MCF 10A (cell line): Measurements from ENCODE around the gene GSTT4. TPM values are rescaled to one million over a fixed set of nuclear protein-coding genes. Genes with fewer than 3 reads are reported as not detected.

ENCODE experiments used
- Bru-seq: library from RNA; stranded (reverse); fragments of 400-500 nt; gene quantifications from one replicate; lab custom pipeline; 2021; lab: Mats Ljungman, UMichigan
- BruChase-seq, 2 experiments: library from RNA; stranded (reverse); fragments of 400-500 nt; gene quantifications; one replicate each; lab custom pipeline; 2021; lab: Mats Ljungman, UMichigan
- BruUV-seq: library from RNA; stranded (reverse); fragments of 400-500 nt; replicated peaks from 2 replicates; lab custom pipeline; 2021; lab: Mats Ljungman, UMichigan
- CTCF ChIA-PET: fragments of 300-600 bp; sonication (Branson Sonifier 250); formaldehyde crosslinking; extraction: SDS; loops from one replicate; lab custom pipeline; 2021; ENCODE audit warnings: antibody characterized with exemption, inconsistent platforms; lab: Yijun Ruan, JAX
- POLR2A ChIA-PET: fragments of 300-600, 350-650 bp; sonication (Branson Sonifier 250); formaldehyde crosslinking; extraction: SDS; loops from one replicate; lab custom pipeline; 2020; ENCODE audit warnings: antibody characterized with exemption, inconsistent platforms; lab: Yijun Ruan, JAX
- DNase-seq: peaks from one replicate; pipeline ENCODE4 v3.0.0-alpha.2; 2018; ENCODE audit not compliant: unreplicated experiment
- H3K27ac Mint-ChIP-seq: one replicate; pipeline ENCODE4 v1.8.0; 2022; ENCODE audit warnings: mild to moderate bottlenecking, low read depth, mixed read lengths; ENCODE audit not compliant: unreplicated experiment
- H3K27me3 Mint-ChIP-seq: one replicate; pipeline ENCODE4 v1.8.0; 2022; ENCODE audit warnings: mixed read lengths; ENCODE audit not compliant: insufficient read depth, unreplicated experiment
- H3K36me3 Mint-ChIP-seq: one replicate; pipeline ENCODE4 v1.8.0; 2022; ENCODE audit warnings: mild to moderate bottlenecking, moderate library complexity, mixed read lengths; ENCODE audit not compliant: insufficient read depth, unreplicated experiment
- H3K4me1 Mint-ChIP-seq: one replicate; pipeline ENCODE4 v1.8.0; 2022; ENCODE audit warnings: mixed read lengths; ENCODE audit not compliant: insufficient read depth, unreplicated experiment
- H3K4me3 Mint-ChIP-seq: one replicate; pipeline ENCODE4 v1.8.0; 2022; ENCODE audit warnings: mild to moderate bottlenecking, moderate library complexity, mixed read lengths; ENCODE audit not compliant: unreplicated experiment
- H3K9me3 Mint-ChIP-seq: one replicate; pipeline ENCODE4 v1.8.0; 2022; ENCODE audit warnings: mixed read lengths; ENCODE audit not compliant: unreplicated experiment
- intact Hi-C: fragments of 100-400 bp; cut with micrococcal nuclease; formaldehyde crosslinking; loops from 2 replicates; pipeline ENCODE4 v1.14.1; 2022
- long read RNA-seq: library from polyadenylated mRNA; stranded (forward); transcript quantifications from one replicate; pipeline ENCODE4 v2.0.0, GENCODE V29; 2022
- total RNA-seq: library from RNA; stranded (reverse); gene quantifications from 2 replicates; pipeline ENCODE4 v1.2.3, GENCODE V29; 2022
- TF ChIP-seq, protein P1 (sequence below): fragments of 200-600 bp; IDR thresholded peaks from one replicate; pipeline ENCODE4 v1.8.0; 2022; ENCODE audit warnings: antibody characterized with exemption, mild to moderate bottlenecking; ENCODE audit not compliant: unreplicated experiment

The GSTT4 gene
- total RNA-seq (not detected in 2 replicates), Bru-seq, nascent RNA (not detected), BruChase-seq, experiment 1, labeled RNA remaining after a 6-hour chase (not detected), BruChase-seq, experiment 2, labeled RNA remaining after a 2-hour chase (not detected)
- long read RNA-seq = 0 reads

DNA sequence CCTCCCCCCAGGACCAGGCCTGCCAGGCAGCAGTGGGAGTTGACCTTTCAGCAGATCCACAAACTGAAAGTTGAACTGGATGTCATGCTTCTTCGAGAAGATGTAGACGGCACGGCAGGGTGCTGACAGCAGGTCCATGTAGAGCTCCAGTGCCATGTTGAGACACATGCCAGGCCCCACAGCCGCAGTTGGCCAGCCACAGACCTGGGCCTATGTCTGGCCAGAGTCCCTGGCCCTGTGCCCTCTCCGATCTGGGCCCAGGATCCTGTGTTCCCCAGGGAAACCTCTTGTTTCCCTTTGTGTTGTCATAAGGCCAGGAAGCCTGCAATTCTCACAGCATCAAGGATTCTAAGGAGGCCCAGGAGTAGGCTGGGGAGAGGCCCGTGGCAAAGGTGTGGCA lies at the start of gene GSTT4:
GSTT4 (minus strand) TSS at position 253 of the 400 bp plus-strand sequence; CDS start at position 156, 97 bp downstream.
- Mint-ChIP-seq H3K36me3 (no peaks in the 10 kb centered on the region), H3K27me3 (no peaks in the 10 kb centered on the region), H3K4me1 (no peaks in the 10 kb centered on the region), H3K9me3 (no peaks in the 10 kb centered on the region), H3K4me3 (no peak within 1 kb of the TSS), H3K27ac (no peak within 1 kb of the TSS)
- POLR2A ChIA-PET = no interaction called here
- intact Hi-C loops = no loop called here
- TF ChIP-seq, protein P1, sequence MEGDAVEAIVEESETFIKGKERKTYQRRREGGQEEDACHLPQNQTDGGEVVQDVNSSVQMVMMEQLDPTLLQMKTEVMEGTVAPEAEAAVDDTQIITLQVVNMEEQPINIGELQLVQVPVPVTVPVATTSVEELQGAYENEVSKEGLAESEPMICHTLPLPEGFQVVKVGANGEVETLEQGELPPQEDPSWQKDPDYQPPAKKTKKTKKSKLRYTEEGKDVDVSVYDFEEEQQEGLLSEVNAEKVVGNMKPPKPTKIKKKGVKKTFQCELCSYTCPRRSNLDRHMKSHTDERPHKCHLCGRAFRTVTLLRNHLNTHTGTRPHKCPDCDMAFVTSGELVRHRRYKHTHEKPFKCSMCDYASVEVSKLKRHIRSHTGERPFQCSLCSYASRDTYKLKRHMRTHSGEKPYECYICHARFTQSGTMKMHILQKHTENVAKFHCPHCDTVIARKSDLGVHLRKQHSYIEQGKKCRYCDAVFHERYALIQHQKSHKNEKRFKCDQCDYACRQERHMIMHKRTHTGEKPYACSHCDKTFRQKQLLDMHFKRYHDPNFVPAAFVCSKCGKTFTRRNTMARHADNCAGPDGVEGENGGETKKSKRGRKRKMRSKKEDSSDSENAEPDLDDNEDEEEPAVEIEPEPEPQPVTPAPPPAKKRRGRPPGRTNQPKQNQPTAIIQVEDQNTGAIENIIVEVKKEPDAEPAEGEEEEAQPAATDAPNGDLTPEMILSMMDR = no peak
- no peak for DNase-seq
- BruUV-seq = no TSS peak
- CTCF ChIA-PET = no interaction called here

DNA sequence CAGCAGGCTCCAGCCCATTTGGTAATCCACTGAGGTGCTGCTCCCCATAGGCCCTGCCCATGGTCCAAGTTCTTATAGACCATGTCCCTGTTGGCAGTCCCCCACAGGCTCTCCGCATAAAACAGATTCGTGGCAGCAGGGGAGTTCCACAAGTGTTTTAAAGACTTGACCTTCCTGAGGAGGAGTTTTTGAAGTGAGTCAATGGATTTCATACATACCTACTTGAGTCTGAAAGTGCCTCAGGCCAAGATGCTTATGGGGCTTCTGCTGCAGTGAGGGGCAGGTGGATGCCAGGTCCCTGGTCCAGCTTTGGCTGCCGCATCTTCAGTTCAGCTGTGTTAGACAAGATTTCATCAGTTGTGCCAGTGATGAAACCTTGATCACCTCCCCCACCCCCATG lies 49.1 kb upstream of the GSTT4 start:
- Mint-ChIP-seq H3K36me3 (peaks cover 70% of the 10 kb centered on the region), H3K9me3 (no peaks in the 10 kb centered on the region), H3K4me1 (peaks cover under 1% of the 10 kb centered on the region), H3K27ac (no peak overlapping the region), H3K27me3 (no peaks in the 10 kb centered on the region), H3K4me3 (no peak overlapping the region)
- CTCF ChIA-PET = interaction anchor here (0.7 kb wide), 1 partner anchor 12 kb away, joined by 3 read pairs; no protein-coding TSS in a partner anchor
- intact Hi-C loops = no loop called here
- POLR2A ChIA-PET = no interaction called here
- BruUV-seq = no TSS peak
- TF ChIP-seq, protein P1 = no peak
- no peak for DNase-seq

DNA sequence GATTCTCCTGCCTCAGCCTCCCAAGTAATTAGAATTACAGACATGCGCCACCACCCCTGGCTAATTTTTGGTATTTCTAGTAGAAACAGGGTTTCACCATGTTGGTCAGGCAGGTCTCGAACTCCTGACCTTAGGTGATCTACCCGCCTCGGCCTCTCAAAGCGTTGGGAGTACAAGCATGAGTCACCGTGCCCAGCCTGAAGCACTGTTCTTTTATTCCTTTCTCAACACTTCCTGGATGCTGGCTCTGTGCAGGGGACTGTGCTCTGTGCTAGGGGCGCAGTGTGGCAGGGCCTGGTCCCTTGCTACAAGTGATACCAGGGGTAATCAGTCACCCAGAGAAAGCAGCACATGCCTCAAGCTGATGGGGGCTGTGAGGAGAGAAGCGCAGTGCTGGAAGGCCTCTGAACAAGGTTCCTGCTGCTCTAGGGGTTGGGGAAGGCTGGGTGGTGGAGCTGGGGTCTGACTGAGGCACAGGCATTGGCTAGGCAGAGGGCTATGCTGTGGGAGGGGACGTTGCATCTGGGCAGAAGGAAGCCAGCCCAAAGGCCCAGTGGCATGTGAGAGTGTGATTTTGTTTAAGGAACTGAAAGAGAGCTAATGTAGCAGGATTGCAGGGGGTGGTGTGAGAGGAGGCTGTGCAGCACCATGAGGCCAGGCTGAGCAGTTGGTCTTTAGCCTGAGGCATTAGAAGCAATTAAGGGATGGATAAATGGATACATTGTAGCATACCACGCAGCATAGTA lies 48.4 kb upstream of the GSTT4 start:
- ChIA-PET CTCF (interaction anchor here (0.6 kb wide), 1 partner anchor 105 kb away, joined by 3 read pairs; no protein-coding TSS in a partner anchor), POLR2A (no interaction called here)
- Mint-ChIP-seq H3K27ac (no peak overlapping the region), H3K4me3 (no peak overlapping the region), H3K9me3 (no peaks in the 10 kb centered on the region), H3K36me3 (peaks cover 70% of the 10 kb centered on the region), H3K27me3 (no peaks in the 10 kb centered on the region), H3K4me1 (no peaks in the 10 kb centered on the region)
- peak; percentile 24 for DNase-seq
- intact Hi-C loops = no loop called here
- TF ChIP-seq, protein P1 = no peak
- BruUV-seq = no TSS peak

DNA sequence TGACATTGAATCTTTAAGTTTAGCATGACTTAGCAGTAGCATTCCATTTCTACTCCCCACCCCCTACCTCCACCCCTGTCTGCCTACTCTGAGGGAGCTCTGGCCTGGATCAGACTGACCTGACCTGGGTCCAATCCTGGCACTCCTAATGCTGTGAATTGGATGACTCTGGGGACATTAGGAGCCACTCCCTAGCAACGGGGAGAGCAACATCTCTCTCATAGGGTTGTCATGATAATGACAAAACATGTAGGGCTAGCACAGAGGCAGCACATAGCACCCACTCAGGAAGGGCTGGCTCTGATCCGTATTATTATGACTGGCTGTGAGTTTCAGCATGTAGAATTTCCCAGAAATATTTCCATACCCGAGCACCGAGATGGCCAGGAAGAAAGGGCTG lies 46.3 kb upstream of the GSTT4 start:
- CTCF ChIA-PET = no interaction called here
- Mint-ChIP-seq H3K4me3 (no peak overlapping the region), H3K36me3 (peaks cover 67% of the 10 kb centered on the region), H3K27ac (no peak overlapping the region), H3K27me3 (no peaks in the 10 kb centered on the region), H3K9me3 (no peaks in the 10 kb centered on the region), H3K4me1 (no peaks in the 10 kb centered on the region)
- BruUV-seq = no TSS peak
- DNase-seq = no peak
- POLR2A ChIA-PET = no interaction called here
- intact Hi-C loops = no loop called here
- TF ChIP-seq, protein P1 = no peak
